ENCODE measurements around the gene CD34. TPM values are rescaled to one million over a fixed set of nuclear protein-coding genes. Genes with fewer than 3 reads are reported as not detected.

CD34 gene
- total RNA-seq, 1 donor from 2014 or later = 1.2 TPM

DNA sequence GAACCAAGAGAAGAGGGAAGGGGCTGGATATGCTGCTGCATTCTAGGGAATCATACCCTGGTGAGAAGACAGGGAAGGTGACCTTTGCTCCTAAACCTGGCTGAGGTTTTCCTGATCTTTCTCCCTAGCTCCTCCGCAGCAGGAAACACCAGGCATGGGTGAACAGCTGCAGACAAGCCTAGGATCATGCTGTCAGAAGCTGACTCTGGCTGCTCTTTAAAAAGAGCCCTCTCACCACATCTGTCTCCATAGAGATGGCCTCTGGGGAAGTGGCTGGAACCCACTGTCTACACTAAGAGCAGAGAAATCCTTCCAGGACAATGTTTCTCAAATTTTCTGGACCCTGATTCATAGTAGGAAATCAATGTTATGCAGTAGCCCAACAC is 57.6 kb downstream of the CD34 start:
- Mint-ChIP-seq H3K27ac (no peak overlapping the region), H3K4me1 (no peaks in the 10 kb centered on the region), H3K36me3 (no peaks in the 10 kb centered on the region), H3K27me3 (ENCODE audit: low read depth) (no peaks in the 10 kb centered on the region), H3K9me3 (no peaks in the 10 kb centered on the region), H3K4me3 (no peak overlapping the region)
- DNase-seq (ENCODE audit: low spot score in 2 of 2, unreplicated experiment in 2 of 2) = no peak
- TF ChIP-seq, protein P1, sequence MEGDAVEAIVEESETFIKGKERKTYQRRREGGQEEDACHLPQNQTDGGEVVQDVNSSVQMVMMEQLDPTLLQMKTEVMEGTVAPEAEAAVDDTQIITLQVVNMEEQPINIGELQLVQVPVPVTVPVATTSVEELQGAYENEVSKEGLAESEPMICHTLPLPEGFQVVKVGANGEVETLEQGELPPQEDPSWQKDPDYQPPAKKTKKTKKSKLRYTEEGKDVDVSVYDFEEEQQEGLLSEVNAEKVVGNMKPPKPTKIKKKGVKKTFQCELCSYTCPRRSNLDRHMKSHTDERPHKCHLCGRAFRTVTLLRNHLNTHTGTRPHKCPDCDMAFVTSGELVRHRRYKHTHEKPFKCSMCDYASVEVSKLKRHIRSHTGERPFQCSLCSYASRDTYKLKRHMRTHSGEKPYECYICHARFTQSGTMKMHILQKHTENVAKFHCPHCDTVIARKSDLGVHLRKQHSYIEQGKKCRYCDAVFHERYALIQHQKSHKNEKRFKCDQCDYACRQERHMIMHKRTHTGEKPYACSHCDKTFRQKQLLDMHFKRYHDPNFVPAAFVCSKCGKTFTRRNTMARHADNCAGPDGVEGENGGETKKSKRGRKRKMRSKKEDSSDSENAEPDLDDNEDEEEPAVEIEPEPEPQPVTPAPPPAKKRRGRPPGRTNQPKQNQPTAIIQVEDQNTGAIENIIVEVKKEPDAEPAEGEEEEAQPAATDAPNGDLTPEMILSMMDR (IDR thresholded peaks at IDR 0.05; ENCODE audit: unreplicated experiment) = no peak

- Mint-ChIP-seq H3K36me3 (no peaks in the 10 kb centered on the region), H3K27ac (no peak overlapping the region), H3K4me3 (no peak overlapping the region), H3K4me1 (no peaks in the 10 kb centered on the region), H3K27me3 (ENCODE audit: low read depth) (no peaks in the 10 kb centered on the region), H3K9me3 (no peaks in the 10 kb centered on the region)
- no peak for DNase-seq (ENCODE audit: low spot score in 2 of 2, unreplicated experiment in 2 of 2)
- TF ChIP-seq, protein P1 (IDR thresholded peaks at IDR 0.05; ENCODE audit: unreplicated experiment) = no peak
These were observed 58.2 kb downstream of the CD34 start for GRCh38 chr1:207852576-207853371.

DNA sequence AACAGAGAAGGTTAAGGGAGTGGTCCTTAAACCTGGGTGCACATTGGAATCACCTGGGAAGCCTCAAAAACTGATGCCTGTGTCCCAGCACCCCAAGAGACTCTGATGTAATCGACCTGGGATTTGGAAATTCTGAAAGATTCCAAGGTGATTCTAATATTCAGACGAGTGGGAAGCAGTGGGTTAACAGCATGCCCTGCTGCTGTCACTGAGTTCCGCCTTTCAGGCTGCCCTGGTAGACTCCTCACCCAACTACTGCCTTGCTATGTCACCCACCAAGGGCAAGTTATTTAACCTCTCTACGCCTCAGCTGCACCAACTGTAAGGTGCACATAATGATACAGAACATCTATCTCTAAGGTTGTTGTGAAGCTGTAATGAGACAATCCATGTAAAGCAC is 59.2 kb downstream of the CD34 start:
- Mint-ChIP-seq H3K36me3 (no peaks in the 10 kb centered on the region), H3K9me3 (no peaks in the 10 kb centered on the region), H3K27ac (no peak overlapping the region), H3K27me3 (ENCODE audit: low read depth) (no peaks in the 10 kb centered on the region), H3K4me1 (no peaks in the 10 kb centered on the region), H3K4me3 (no peak overlapping the region)
- TF ChIP-seq, protein P1 (IDR thresholded peaks at IDR 0.05; ENCODE audit: unreplicated experiment) = no peak
- no peak for DNase-seq (ENCODE audit: low spot score in 2 of 2, unreplicated experiment in 2 of 2)

DNA sequence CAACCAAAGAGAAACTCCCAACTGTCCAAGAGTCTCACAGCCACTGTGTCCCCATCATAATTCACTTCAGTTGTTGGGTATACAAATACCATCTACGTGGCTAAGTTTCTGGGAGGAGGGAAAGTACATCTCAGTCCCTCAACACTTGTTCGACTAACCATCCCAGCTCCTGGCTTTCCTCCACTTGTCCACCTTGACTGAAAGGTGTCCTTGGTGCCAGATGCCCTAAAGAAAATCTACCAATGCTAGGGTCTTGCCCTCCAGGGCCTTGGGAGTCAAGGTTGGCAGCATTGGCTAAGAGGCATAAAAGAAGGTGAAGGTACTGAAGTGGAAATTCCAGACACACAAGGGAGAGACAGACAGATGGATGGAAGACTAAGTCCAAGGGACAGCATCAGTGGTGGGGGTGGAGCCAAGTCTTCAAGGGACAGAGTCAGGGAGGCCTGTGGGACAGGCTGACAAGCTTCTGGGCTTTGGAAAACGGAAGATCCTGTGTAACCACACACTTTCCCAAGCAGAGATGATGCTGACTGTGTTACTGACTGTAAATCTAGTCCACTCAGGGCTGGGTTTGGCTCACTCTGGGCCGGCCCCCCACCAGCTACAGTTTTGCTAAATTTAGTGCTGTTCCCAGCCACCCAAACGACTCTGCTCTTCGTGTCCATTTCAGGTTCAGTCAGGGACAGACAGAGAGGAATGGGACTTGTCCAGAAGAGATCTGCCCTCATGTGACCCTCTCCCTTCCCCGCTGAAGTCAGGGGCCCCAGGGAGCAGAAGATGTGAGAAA is 60.1 kb downstream of the CD34 start:
- no peak overlapping the region for H3K4me3 Mint-ChIP-seq
- no peaks in the 10 kb centered on the region for H3K27me3 Mint-ChIP-seq (ENCODE audit: low read depth)
- no peaks in the 10 kb centered on the region for H3K9me3 Mint-ChIP-seq
- no peaks in the 10 kb centered on the region for H3K4me1 Mint-ChIP-seq
- no peak for DNase-seq (ENCODE audit: low spot score in 2 of 2, unreplicated experiment in 2 of 2)
- H3K36me3 Mint-ChIP-seq = no peaks in the 10 kb centered on the region
- TF ChIP-seq, protein P1 (IDR thresholded peaks at IDR 0.05; ENCODE audit: unreplicated experiment) = no peak
- H3K27ac Mint-ChIP-seq = no peak overlapping the region

DNA sequence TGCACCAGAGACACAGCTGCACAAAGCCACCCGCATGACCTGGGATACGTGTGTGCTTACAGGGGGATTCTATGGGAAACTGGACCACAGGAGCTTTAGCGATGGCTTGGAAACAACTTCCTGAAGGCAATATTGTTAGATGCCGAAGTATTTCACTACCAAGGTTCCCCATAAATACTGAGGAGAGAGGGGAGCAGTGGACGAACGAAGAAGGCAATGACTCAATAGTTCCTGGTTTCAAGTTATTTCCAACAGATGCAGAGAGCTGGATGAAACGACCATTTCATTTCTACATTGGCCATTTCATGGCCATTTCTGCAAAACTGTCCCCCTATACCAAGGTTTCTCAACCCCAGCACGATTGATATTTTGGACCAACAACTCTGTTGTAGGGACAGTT is 61.3 kb downstream of the CD34 start:
- Mint-ChIP-seq H3K36me3 (no peaks in the 10 kb centered on the region), H3K27ac (no peak overlapping the region)

More for the DNA sequence above, 61.3 kb downstream of the CD34 start:
- Mint-ChIP-seq H3K9me3 (no peaks in the 10 kb centered on the region), H3K4me1 (no peaks in the 10 kb centered on the region), H3K27me3 (ENCODE audit: low read depth) (no peaks in the 10 kb centered on the region), H3K4me3 (no peak overlapping the region)
- TF ChIP-seq, protein P1 (IDR thresholded peaks at IDR 0.05; ENCODE audit: unreplicated experiment) = no peak
- DNase-seq (ENCODE audit: low spot score in 2 of 2, unreplicated experiment in 2 of 2) = no peak

Measured in mesothelial cell of epicardium (in vitro differentiated cells).